SK-N-SH (cell line): ENCODE results near the gene PCBP3. TPM values are rescaled to one million over a fixed set of nuclear protein-coding genes. Genes with fewer than 3 reads are reported as not detected.
A peak's percentile ranks its signal among the peaks of the same experiment; 100 is the strongest.

Experiments
- CTCF ChIA-PET: fragments of 300-600, 350-600 bp; formaldehyde crosslinking; extraction: SDS; loops from one replicate; lab custom pipeline; 2021; lab: Yijun Ruan, JAX
- POLR2A ChIA-PET: fragments of 350-600 bp; sonication (Branson Sonifier 250); formaldehyde crosslinking; extraction: SDS; loops from one replicate; lab custom pipeline; 2020; ENCODE audit warnings: antibody characterized with exemption, inconsistent platforms; lab: Yijun Ruan, JAX
- DNase-seq: peaks from one replicate; pipeline ENCODE4 v3.0.0; 2012
- H2AFZ ChIP-seq: fragments of 200-600 bp; sonication (generic); 2 replicates; pipeline ENCODE4 v1.8.1; 2016; ENCODE audit warnings: antibody characterized with exemption, mild to moderate bottlenecking, low read depth
- H3F3A ChIP-seq: fragments of 200-600 bp; sonication (generic); replicated peaks from 2 replicates; pipeline ENCODE3; 2016; ENCODE audit warnings: antibody characterized with exemption, mild to moderate bottlenecking; ENCODE audit not compliant: insufficient read depth
- H3K27ac ChIP-seq, 2 experiments: fragments of 200-500 bp in 1 of 2; fragments of 200-600 bp in 1 of 2; sonication (Bioruptor generic) in 1 of 2; sonication (generic), shearing (Covaris generic) in 1 of 2; 2 replicates each; pipeline versions ENCODE4 v1.5.1 to v1.6.1; 2014 to 2016; ENCODE audit warnings: low read depth in 2 of 2, inconsistent platforms in 1 of 2, low read length in 1 of 2, mild to moderate bottlenecking in 1 of 2, mixed read lengths in 1 of 2
- H3K27me3 ChIP-seq: fragments of 200-600 bp; sonication (generic), shearing (Covaris generic); 2 replicates; pipeline ENCODE4 v1.6.1; 2016; ENCODE audit warnings: mixed run types; ENCODE audit not compliant: insufficient read depth
- H3K36me3 ChIP-seq, 2 experiments: fragments of 200-500 bp in 1 of 2; fragments of 200-600 bp in 1 of 2; sonication (Bioruptor generic) in 1 of 2; sonication (generic) in 1 of 2; replicated peaks in 1 of 2; 2 replicates each; pipeline versions ENCODE3 to v1.5.1; 2014 to 2016; ENCODE audit warnings: low read length in 1 of 2, mild to moderate bottlenecking in 1 of 2; ENCODE audit not compliant: insufficient read depth in 2 of 2, control insufficient read depth in 1 of 2
- H3K4me1 ChIP-seq, 2 experiments: fragments of 200-500 bp in 1 of 2; fragments of 200-600 bp in 1 of 2; sonication (Bioruptor generic) in 1 of 2; sonication (generic), shearing (Covaris generic) in 1 of 2; 2 replicates each; pipeline versions ENCODE4 v1.5.1 to v1.6.1; 2014 to 2016; ENCODE audit warnings: low read depth in 1 of 2, low read length in 1 of 2, mixed run types in 1 of 2; ENCODE audit not compliant: insufficient read depth in 2 of 2, control insufficient read depth in 1 of 2
- H3K4me2 ChIP-seq: fragments of 200-600 bp; sonication (generic), shearing (Covaris generic); 2 replicates; pipeline ENCODE4 v1.6.1; 2017; ENCODE audit warnings: mixed run types
- H3K4me3 ChIP-seq, 2 experiments: fragments of 200-500 bp in 1 of 2; fragments of 200-600 bp in 1 of 2; sonication (Bioruptor generic) in 1 of 2; sonication (generic), shearing (Covaris generic) in 1 of 2; 2 replicates each; pipeline versions ENCODE4 v1.5.1 to v1.8.1; 2014 to 2016; ENCODE audit warnings: low read depth in 2 of 2, inconsistent platforms in 1 of 2, low read length in 1 of 2, mild to moderate bottlenecking in 1 of 2, mixed read lengths in 1 of 2, moderate library complexity in 1 of 2
- H3K79me2 ChIP-seq: fragments of 200-600 bp; sonication (generic); 2 replicates; pipeline ENCODE4 v1.8.1; 2017; ENCODE audit warnings: mild to moderate bottlenecking; ENCODE audit not compliant: insufficient read depth
- H3K9ac ChIP-seq: fragments of 200-600 bp; sonication (generic); 2 replicates; pipeline ENCODE4 v1.6.1; 2017; ENCODE audit warnings: mixed run types
- H3K9me2 ChIP-seq: fragments of 200-600 bp; sonication (generic); 2 replicates; pipeline ENCODE4 v1.6.1; 2017; ENCODE audit warnings: mixed run types
- H3K9me3 ChIP-seq: fragments of 200-600 bp; sonication (generic); 2 replicates; pipeline ENCODE4 v1.6.1; 2017; ENCODE audit warnings: mixed run types, mild to moderate bottlenecking, moderate library complexity
- H4K20me1 ChIP-seq: fragments of 200-600 bp; sonication (generic); 2 replicates; pipeline ENCODE4 v1.6.1; 2017; ENCODE audit warnings: mild to moderate bottlenecking, mixed run types; ENCODE audit not compliant: insufficient read depth
- CHD2 ChIP-seq: fragments of 150-350 bp; IDR thresholded peaks from 2 replicates; pipeline ENCODE4 v1.6.1; 2018; ENCODE audit warnings: low read length; ENCODE audit not compliant: partially characterized antibody
- EP300 ChIP-seq, 2 experiments: IDR thresholded peaks; 2 replicates each; pipeline versions ENCODE4 v1.4.0 to v1.6.1; 2012; ENCODE audit warnings: borderline replicate concordance in 1 of 2, low read depth in 1 of 2, low read length in 1 of 2
- EZH2phosphoT487 ChIP-seq: fragments of 200-600 bp; sonication (generic); IDR thresholded peaks from 2 replicates; pipeline ENCODE4 v1.6.1; 2017; ENCODE audit warnings: low read depth, mixed run types, mild to moderate bottlenecking, antibody characterized with exemption, moderate library complexity, borderline replicate concordance
- FOSL2 ChIP-seq: IDR thresholded peaks from 2 replicates; pipeline ENCODE4 v1.4.0; 2012; ENCODE audit warnings: low read depth, mild to moderate bottlenecking, moderate library complexity, borderline replicate concordance
- FOXM1 ChIP-seq: IDR thresholded peaks from 2 replicates; pipeline ENCODE4 v1.4.0; 2012; ENCODE audit warnings: low read depth, mild to moderate bottlenecking
- GABPA ChIP-seq: IDR thresholded peaks from 2 replicates; pipeline ENCODE4 v1.4.0; 2012; ENCODE audit warnings: low read depth, mild to moderate bottlenecking
- GATA2 ChIP-seq: sonication (generic); formaldehyde crosslinking; IDR thresholded peaks from 2 replicates; pipeline ENCODE4 v1.5.0; 2020; ENCODE audit warnings: mild to moderate bottlenecking, missing genetic modification reagents
- JUND ChIP-seq: IDR thresholded peaks from 2 replicates; pipeline ENCODE4 v1.4.0; 2012
- MEF2A ChIP-seq: IDR thresholded peaks from 2 replicates; pipeline ENCODE4 v1.4.0; 2012; ENCODE audit warnings: low read depth, borderline replicate concordance
- MXI1 ChIP-seq: IDR thresholded peaks from 2 replicates; pipeline ENCODE4 v1.6.1; 2012; ENCODE audit warnings: mild to moderate bottlenecking, low read depth, low read length, improper control_type of control experiment
- NFIC ChIP-seq: IDR thresholded peaks from 2 replicates; pipeline ENCODE4 v1.4.0; 2012; ENCODE audit warnings: borderline replicate concordance
- NRF1 ChIP-seq: IDR thresholded peaks from 2 replicates; pipeline ENCODE4 v1.6.1; 2012; ENCODE audit warnings: low read depth, mild to moderate bottlenecking, low read length
- PBX3 ChIP-seq: IDR thresholded peaks from 2 replicates; pipeline ENCODE4; 2012
- POLR2AphosphoS5 ChIP-seq: IDR thresholded peaks from 2 replicates; pipeline ENCODE4 v1.6.1; 2012; ENCODE audit warnings: low read depth, low read length
- RAD21 ChIP-seq: IDR thresholded peaks from 2 replicates; pipeline ENCODE4 v1.6.1; 2012; ENCODE audit warnings: mild to moderate bottlenecking, low read length
- RCOR1 ChIP-seq: fragments of 150-350 bp; IDR thresholded peaks from 2 replicates; pipeline ENCODE4 v1.6.1; 2017; ENCODE audit warnings: antibody characterized with exemption, low read length
- RXRA ChIP-seq: IDR thresholded peaks from 2 replicates; pipeline ENCODE4 v1.4.0; 2012; ENCODE audit warnings: low read depth, mild to moderate bottlenecking, borderline replicate concordance
- SIN3A ChIP-seq: IDR thresholded peaks from 2 replicates; pipeline ENCODE4 v1.6.1; 2012; ENCODE audit warnings: low read depth, mild to moderate bottlenecking, low read length, moderate library complexity, borderline replicate concordance
- SMC3 ChIP-seq: IDR thresholded peaks from 2 replicates; pipeline ENCODE4 v1.6.1; 2012; ENCODE audit warnings: low read depth, low read length, improper control_type of control experiment
- TAF1 ChIP-seq: IDR thresholded peaks from 2 replicates; pipeline ENCODE4 v1.6.1; 2012; ENCODE audit warnings: low read depth, mild to moderate bottlenecking, low read length, moderate library complexity, borderline replicate concordance
- TCF12 ChIP-seq: IDR thresholded peaks from 2 replicates; pipeline ENCODE4 v1.4.0; 2012
- TEAD4 ChIP-seq: IDR thresholded peaks from 2 replicates; pipeline ENCODE4 v1.4.0; 2012; ENCODE audit warnings: mild to moderate bottlenecking, borderline replicate concordance; ENCODE audit not compliant: insufficient read depth
- YY1 ChIP-seq: IDR thresholded peaks from 2 replicates; pipeline ENCODE4 v1.4.0; 2012; ENCODE audit warnings: low read depth, mild to moderate bottlenecking
- ZBTB33 ChIP-seq: IDR thresholded peaks from 2 replicates; pipeline ENCODE4 v1.4.0; 2012; ENCODE audit warnings: low read depth, borderline replicate concordance
- WGBS: methylation state at CpG from one replicate; pipeline ENCODE4 v1.1.6; 2017; ENCODE audit warnings: low lambda C conversion rate; 5-methylcytosine and 5-hydroxymethylcytosine counted together
- polyA plus RNA-seq, 3 experiments: library from polyadenylated mRNA; depleted of rRNA; stranded (reverse); fragments of >200 nt; gene quantifications; 2 replicates each; pipeline ENCODE4 v1.2.3, GENCODE V29; 2012
- TF ChIP-seq, protein P1 (sequence below): IDR thresholded peaks from 2 replicates; pipeline ENCODE4 v1.4.0; 2012; ENCODE audit warnings: low read depth
- TF ChIP-seq, protein P2 (sequence below): IDR thresholded peaks from 2 replicates; pipeline ENCODE4 v1.4.0; 2012; ENCODE audit warnings: low read depth, borderline replicate concordance
- TF ChIP-seq, protein P3 (sequence below): fragments of 200-600 bp; sonication (generic); IDR thresholded peaks from 2 replicates; pipeline ENCODE4 v1.6.1; 2017; ENCODE audit warnings: antibody characterized with exemption, mild to moderate bottlenecking, moderate library complexity

PCBP3 gene
- polyA plus RNA-seq, 1 of the 3 experiments (the other 2 are of a cell fraction) = 9.5 TPM

DNA sequence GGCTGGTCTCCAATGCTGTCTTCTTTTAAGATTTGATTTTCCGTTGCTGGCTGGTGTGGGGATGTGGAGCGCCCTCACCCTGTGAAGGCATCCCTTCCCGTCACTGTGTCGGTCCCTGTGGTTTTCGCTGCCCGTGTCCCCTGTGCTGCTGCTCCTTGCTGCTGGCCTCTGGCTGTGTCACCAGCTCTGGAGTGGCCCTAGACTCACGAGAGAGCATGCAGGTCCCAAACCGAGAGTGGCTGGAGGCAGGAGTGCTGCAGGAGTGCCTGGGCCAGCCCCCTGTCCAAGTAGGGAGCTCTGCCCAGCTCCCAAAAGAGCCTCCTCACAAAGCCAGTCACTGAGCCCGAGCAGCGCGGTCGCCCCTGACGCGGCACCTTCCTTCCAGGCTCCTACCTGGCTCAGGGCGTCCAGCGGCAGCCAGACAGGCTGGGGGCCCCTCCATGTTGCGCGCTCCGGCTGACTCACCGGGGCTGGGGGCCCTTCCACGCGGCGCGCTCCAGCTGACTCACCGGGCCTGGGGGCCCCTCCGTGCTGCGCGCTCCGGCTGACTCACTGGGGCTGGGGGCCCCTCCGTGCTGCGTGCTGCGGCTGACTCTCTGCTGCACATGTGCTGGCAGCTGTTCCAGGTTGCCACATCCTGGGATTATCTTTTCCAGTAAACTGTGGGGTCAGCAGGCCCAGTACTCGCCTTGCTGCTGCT is 231.3 kb downstream of the PCBP3 start:
- peak; percentile 78 for DNase-seq
- H3K36me3 ChIP-seq = no peaks in the 10 kb centered on the region
- peaks cover 16% of the 10 kb centered on the region for H3F3A ChIP-seq
- H3K9me3 ChIP-seq = no peaks in the 10 kb centered on the region
- H3K79me2 ChIP-seq = no peaks in the 10 kb centered on the region
- H3K4me3 ChIP-seq = peak overlapping the region; percentile 5 to 11; a peak in 3 of 4 replicates
- H3K27me3 ChIP-seq = no peaks in the 10 kb centered on the region
- ChIA-PET CTCF (interaction anchor here (1.1 to 1.9 kb wide), 4 partner anchors 14 to 319 kb away, joined by 3 to 8 read pairs (median 5); no protein-coding TSS in a partner anchor), POLR2A (no interaction called here)
- H3K9ac ChIP-seq = peak overlapping the region; percentile 69
- no peaks in the 10 kb centered on the region for H3K9me2 ChIP-seq
- H3K4me2 ChIP-seq = peak overlapping the region; percentile 79
- 40% methylated on average over 8 of the region's 33 CpGs for WGBS
- peak overlapping the region; percentile 73; the same call in 1 of the 2 replicates for H2AFZ ChIP-seq
- no peaks in the 10 kb centered on the region for H4K20me1 ChIP-seq
- peak overlapping the region; percentile 78 to 83 for H3K27ac ChIP-seq
- H3K4me1 ChIP-seq = peaks cover 31 to 38% of the 10 kb centered on the region in 2 experiments; a peak in 3 of 4 replicates
- TF ChIP-seq, protein P1, sequence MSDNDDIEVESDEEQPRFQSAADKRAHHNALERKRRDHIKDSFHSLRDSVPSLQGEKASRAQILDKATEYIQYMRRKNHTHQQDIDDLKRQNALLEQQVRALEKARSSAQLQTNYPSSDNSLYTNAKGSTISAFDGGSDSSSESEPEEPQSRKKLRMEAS = peak; percentile 98
- TF ChIP-seq GABPA (no peak), YY1 (peak; percentile 67; the same call in 1 of the 2 replicates), POLR2AphosphoS5 (peak; percentile 72; the same call in 1 of the 2 replicates), JUND (peak; percentile 97), EZH2phosphoT487 (no peak), RCOR1 (no peak), FOXM1 (peak; percentile 87), TEAD4 (peak; percentile 73; the same call in 1 of the 2 replicates), NFIC (peak; percentile 92), ZBTB33 (peak; percentile 72; the same call in 1 of the 2 replicates), RXRA (peak; percentile 88; the same call in 1 of the 2 replicates), SMC3 (no peak), FOSL2 (peak; percentile 100), CHD2 (no peak), NRF1 (peak; percentile 32), MXI1 (peak; percentile 71), MEF2A (peak; percentile 59; the same call in 1 of the 2 replicates), RAD21 (no peak), EP300 (IDR thresholded peaks at IDR 0.05; ENCODE audit: borderline replicate concordance in 1 of 2, low read depth in 1 of 2, low read length in 1 of 2) (peak; percentile 45 to 97), GATA2 (no peak), PBX3 (peak; percentile 75), TAF1 (peak; percentile 58; the same call in 1 of the 2 replicates), SIN3A (peak; percentile 73; the same call in 1 of the 2 replicates), TCF12 (peak; percentile 93)
- TF ChIP-seq, protein P2, sequence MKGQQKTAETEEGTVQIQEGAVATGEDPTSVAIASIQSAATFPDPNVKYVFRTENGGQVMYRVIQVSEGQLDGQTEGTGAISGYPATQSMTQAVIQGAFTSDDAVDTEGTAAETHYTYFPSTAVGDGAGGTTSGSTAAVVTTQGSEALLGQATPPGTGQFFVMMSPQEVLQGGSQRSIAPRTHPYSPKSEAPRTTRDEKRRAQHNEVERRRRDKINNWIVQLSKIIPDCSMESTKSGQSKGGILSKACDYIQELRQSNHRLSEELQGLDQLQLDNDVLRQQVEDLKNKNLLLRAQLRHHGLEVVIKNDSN = peak; percentile 46
- TF ChIP-seq, protein P3, sequence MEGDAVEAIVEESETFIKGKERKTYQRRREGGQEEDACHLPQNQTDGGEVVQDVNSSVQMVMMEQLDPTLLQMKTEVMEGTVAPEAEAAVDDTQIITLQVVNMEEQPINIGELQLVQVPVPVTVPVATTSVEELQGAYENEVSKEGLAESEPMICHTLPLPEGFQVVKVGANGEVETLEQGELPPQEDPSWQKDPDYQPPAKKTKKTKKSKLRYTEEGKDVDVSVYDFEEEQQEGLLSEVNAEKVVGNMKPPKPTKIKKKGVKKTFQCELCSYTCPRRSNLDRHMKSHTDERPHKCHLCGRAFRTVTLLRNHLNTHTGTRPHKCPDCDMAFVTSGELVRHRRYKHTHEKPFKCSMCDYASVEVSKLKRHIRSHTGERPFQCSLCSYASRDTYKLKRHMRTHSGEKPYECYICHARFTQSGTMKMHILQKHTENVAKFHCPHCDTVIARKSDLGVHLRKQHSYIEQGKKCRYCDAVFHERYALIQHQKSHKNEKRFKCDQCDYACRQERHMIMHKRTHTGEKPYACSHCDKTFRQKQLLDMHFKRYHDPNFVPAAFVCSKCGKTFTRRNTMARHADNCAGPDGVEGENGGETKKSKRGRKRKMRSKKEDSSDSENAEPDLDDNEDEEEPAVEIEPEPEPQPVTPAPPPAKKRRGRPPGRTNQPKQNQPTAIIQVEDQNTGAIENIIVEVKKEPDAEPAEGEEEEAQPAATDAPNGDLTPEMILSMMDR = no peak
